Activated T-cell treated with anti-CD3 and anti-CD28 coated beads for 48 hours (primary cell): ENCODE measurements around the gene IGFBP3.

Experiments used
- DNase-seq: peaks from one replicate; pipeline ENCODE4 v3.0.0-alpha.2; 2020; ENCODE audit warnings: low read depth

IGFBP3 gene

DNA sequence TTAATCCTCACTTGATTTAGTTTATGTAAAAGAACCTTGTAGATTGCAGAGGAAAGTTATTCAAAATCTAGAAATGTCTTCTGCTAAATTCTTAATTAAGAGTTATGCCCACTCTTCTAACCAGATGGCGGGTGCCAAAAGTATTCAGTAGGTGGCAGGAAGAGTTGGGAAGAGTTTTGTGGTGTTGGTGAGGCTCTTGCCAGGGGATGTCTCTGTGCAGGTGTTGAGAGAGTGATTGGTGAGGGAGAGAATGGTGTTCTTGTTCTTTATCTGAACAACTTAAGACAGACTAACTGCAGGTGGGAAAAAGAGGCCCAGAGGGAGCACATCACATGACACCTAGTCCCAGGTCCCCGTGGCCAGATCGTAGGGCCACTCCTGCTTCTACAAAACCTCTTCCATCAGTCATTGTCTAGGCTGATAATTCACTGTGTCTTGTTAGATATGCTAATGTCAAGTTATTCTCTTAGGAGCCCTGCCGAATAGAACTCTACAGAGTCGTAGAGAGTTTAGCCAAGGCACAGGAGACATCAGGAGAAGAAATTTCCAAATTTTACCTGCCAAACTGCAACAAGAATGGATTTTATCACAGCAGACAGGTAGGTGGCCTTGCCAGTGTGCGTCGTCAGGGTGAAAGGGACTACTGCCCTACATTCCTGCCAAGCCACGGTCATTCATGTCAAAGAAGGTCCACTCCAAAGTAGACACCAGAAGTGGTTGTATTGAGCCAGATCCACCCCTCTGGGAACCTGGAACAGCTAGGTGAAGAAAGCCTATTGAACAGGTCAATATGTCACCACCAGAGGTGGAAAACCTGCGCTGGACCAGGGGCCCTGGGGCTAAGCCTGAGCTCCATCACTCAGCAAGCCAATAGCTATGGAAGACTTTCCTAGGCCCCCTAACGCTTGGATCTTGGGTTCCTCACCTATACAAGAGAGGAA, 29.3 kb downstream of the IGFBP3 start:
- DNase-seq, result no peak

- no peak for DNase-seq
Observed at GRCh38 chr7:45890902-45891461, 30.1 kb downstream of the IGFBP3 start.

DNA sequence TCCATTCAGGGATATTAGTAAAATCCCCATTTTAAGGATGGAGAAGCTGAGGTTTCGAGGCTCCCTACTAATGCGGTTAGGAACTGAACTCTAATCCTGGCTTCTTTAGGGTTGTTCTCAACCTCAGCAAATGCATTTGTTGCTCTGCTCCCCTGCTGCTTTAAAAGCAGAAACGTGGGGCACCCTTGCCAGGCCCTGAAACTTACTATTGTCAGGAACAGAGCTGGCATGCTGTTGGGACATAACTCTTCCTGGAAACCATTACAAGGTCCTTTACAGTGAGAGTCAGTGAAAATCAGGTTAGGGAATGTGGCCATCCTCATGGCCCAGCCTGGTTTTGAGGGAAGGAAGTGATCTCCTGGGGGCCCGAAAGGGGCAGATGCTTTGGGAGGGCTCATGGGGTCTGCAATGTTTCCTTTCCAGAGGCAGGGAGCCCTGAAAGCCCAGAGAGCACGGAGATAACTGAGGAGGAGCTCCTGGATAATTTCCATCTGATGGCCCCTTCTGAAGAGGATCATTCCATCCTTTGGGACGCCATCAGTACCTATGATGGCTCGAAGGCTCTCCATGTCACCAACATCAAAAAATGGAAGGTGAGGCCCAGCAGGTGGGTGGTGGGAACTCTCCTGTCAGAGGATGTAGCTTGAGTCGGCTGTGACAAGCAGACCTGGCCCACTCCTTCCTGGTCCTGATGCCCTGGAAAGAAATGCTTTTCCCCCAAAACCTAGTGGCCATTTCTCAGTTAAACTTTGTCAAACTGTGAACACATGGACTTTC, 30.8 kb downstream of the IGFBP3 start:
- DNase-seq, result no peak

DNA sequence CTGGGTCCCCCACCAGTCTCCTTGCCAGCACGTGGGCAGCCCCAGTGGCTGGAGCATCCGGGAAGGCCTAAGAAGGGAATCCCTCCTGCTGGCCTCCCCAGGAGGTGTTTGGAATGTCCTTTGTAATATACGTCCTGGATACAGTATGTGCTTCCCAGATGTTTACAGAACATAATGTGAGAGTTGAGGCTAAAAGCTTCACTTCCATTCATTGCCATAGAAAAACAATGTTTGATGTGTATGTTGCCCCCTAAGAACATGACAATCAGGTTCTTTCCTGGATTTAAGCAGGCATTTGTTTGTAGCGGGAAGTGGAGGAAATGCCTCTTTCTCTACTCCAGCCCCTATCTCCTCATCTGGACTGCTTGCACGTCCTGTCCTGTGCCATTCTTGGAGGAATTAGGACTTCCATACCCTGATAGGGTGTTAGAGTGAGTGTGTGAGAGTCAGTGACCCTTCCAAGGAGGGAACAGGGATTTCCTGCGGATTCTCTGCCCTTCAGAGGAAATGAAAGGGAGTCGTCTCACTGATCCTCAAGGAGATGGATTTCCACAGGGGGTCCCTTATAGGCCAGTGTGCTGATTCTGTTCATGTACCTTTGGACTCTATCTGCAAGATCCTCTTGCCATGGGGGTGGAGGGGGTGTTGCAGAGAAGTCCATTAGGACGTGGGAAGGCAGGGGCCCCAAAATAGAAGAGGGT, 31.6 kb downstream of the IGFBP3 start:
- no peak for DNase-seq

- DNase-seq, result no peak
Observed at GRCh38 chr7:45888993-45889366, 32.1 kb downstream of the IGFBP3 start.

- no peak for DNase-seq
Observed at GRCh38 chr7:45888185-45888992, 32.7 kb downstream of the IGFBP3 start, which contains the start of gene IGFBP1. TSS of gene IGFBP1 (plus strand) at chr7:45888488. CDS start at chr7:45888653, 165 bp downstream.

- no peak for DNase-seq
Observed at GRCh38 chr7:45886931-45887667, 34.0 kb downstream of the IGFBP3 start.

- no peak for DNase-seq
Observed at GRCh38 chr7:45885264-45885882, 35.7 kb downstream of the IGFBP3 start.

- no peak for DNase-seq
Observed at GRCh38 chr7:45884136-45884535, 36.9 kb downstream of the IGFBP3 start.

DNA sequence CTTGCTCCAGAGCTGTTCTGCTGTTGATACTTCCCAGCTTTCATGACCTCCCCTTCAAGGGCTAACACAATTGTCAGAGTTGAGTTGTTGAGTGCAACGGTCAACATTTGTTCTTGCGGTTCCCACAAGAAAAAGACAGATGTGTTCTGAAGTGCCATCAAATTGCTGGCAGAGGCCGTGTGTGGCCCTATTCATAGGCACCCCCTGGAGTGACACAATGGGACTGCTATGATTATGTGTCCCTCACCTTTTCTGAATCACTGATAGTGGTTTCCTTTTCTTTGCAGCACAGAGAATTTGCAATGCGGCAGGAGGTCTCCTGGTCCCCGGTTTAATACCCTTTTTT, 38.6 kb downstream of the IGFBP3 start:
- no peak for DNase-seq

GRCh38 chr7:45881759-45882464, 39.2 kb downstream of the IGFBP3 start:
- DNase-seq, result no peak

DNA sequence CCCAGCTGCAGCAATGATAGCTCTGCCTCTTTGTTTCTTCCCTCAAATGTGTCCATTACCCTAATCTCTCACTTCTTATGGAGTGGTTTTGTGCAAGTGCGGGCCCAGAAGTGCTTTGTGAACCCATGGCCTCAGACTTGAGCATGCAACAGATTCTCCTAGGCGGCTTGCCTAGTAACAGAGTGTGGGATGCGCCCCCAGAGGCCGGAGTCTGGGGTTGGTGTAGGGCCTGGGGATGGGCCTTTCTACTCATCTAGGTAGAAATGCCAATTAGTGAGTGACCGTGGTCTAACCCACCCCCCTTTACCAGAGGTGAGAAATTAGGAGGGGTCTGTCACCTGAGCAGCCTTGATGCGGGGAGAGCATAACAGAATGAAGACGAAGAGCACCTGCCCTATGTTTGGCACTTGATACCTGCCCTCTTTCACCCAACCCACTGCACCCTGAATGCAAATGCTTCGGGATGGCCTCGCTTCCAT, 39.8 kb downstream of the IGFBP3 start:
- DNase-seq, result no peak

- DNase-seq, result no peak
Observed at GRCh38 chr7:45880433-45880860, 40.6 kb downstream of the IGFBP3 start.

DNA sequence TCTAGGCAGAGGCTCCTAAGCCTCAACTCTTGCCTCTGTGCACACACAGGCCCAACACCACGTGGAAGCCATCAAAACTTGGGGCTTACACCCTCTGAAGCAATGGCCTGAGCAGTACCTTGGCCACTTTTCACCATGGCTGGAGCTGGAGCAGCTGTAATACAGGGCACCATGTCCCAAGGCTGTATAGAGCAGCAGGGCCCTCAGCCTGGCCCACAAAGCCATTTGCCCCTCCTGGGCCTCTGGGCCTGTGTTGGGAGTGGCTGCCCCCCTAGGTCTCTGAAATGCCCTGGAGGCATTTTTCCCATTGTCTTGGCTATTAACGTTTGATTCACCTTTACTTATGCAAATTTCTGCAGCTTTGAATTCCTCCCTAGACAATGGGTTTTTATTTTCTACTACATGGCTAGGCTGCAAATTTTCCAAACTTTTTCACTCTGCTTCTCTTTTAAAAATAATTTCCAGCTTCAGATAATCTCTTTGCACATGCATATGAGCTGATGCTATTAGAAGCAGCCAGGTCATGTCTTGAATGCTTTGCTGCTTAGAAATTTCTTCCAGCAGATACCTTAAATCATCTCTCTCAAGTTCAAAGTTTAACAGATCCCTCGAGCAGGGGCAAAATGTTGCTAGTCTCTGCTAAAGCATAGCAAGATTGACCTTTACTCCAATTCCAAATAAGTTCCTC, 42.5 kb downstream of the IGFBP3 start:
- DNase-seq, result no peak

DNA sequence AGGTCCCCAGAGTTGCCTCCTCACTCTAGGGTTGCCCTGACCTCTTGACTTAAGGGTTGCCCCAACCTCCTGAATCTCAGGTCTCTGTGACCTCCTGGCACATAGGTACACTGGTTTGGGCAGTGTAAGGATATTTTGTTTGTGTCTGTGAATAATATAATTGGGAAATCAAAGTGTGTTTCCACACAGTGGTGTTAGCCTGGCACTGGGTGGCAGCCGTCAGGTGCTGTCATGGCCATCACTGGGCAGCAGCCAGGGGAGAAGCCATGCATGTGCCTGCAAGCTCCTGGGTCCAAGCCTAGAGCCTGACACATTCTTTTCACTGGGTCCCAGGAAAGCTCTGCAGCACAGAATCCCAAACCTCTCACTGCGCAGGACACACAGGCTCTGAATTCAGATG, 44.6 kb downstream of the IGFBP3 start:
- no peak for DNase-seq

DNA sequence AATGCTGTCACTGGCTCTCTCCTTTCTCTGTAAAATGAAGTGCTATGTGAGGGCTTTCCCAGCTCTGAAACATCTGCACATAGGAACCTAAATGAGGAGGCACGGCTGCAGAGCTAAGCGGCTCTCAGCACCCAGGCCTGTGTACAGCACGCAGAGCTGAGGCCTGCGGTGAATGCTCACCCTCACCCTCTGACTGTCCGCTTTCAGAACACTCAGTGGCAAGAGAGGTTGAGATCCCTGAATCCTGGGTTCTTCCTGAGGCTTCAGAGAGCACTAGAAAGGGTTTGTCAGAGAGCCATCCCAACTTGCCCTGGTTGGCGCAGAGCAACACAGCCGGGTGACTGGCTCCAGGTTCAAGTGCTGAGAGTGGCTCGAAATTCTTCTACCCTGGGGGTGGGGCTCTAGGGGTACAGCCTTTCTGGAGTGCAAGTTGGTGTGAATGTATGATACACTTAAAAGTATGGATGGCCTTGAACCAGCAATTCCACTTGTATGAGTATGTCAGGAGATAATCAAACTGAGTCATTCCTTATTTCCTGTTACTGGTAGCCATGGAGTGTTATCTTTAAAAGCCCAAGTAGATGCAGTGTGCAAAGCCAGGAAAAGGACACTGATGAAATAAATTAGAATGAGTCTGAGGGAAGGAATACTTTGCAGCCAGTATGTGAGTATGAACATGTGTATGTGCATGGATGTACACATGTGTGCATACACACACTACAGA, 46.5 kb downstream of the IGFBP3 start:
- no peak for DNase-seq

GRCh38 chr7:45873355-45873754, 47.7 kb downstream of the IGFBP3 start:
- DNase-seq, result no peak

DNA sequence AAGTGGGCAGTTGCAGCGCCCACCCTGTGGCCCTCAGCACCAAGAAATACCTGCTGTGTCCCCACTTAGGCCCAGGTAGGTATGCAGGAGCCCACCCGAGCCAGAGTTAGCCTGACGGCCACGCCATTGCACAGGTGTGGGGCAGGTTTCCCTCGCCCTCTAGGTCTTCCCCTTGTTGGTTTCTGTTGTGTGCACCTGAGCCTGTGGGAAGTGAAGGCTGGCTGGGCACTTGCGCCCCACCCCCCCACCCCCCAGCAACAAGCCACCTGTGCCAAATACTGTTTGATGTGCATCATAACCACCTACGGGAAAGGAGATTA, 48.1 kb downstream of the IGFBP3 start, which contains the start of gene CCDC201:
Gene CCDC201 (minus strand): TSS at position 48 of the 320 bp plus-strand sequence. CDS start 75 bp downstream, outside the sequence.
- DNase-seq, result no peak
